PC-3 (cell line): ENCODE data around the gene DENND10.

Source experiments
- EZH2 ChIP-seq: fragments of 300-600 bp; sonication (generic); IDR thresholded peaks from one replicate; pipeline ENCODE4 v1.6.1; 2017; ENCODE audit warnings: antibody characterized with exemption, mild to moderate bottlenecking, low read length; ENCODE audit not compliant: unreplicated experiment
- TF ChIP-seq, protein P1 (sequence below): fragments of 300-600 bp; sonication (generic); conservative IDR thresholded peaks from 2 replicates; pipeline ENCODE4 v1.5.1; 2017; ENCODE audit warnings: antibody characterized with exemption, low read depth, mild to moderate bottlenecking, low read length

GRCh38 chr10:119059557-119059956, 44.4 kb upstream of the DENND10 start:
- TF ChIP-seq, protein P1, sequence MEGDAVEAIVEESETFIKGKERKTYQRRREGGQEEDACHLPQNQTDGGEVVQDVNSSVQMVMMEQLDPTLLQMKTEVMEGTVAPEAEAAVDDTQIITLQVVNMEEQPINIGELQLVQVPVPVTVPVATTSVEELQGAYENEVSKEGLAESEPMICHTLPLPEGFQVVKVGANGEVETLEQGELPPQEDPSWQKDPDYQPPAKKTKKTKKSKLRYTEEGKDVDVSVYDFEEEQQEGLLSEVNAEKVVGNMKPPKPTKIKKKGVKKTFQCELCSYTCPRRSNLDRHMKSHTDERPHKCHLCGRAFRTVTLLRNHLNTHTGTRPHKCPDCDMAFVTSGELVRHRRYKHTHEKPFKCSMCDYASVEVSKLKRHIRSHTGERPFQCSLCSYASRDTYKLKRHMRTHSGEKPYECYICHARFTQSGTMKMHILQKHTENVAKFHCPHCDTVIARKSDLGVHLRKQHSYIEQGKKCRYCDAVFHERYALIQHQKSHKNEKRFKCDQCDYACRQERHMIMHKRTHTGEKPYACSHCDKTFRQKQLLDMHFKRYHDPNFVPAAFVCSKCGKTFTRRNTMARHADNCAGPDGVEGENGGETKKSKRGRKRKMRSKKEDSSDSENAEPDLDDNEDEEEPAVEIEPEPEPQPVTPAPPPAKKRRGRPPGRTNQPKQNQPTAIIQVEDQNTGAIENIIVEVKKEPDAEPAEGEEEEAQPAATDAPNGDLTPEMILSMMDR: no peak
- TF ChIP-seq EZH2: no peak
